Rectal smooth muscle tissue (tissue), 1 donor: Measurements from ENCODE around the gene SPRYD7.
"Not testable (repeated sequence)": the region's sequence is repeated elsewhere in the genome, so short reads cannot be mapped to it uniquely, and the experiment has no call there.

Experiments used
- H3K27ac ChIP-seq: one replicate; pipeline ENCODE4 v1.7.0; 2013; ENCODE audit warnings: low read depth, low read length, inconsistent platforms
- H3K27me3 ChIP-seq: one replicate; pipeline ENCODE4 v1.7.0; 2013; ENCODE audit warnings: low read length; ENCODE audit not compliant: control insufficient read depth, insufficient read depth
- H3K36me3 ChIP-seq: one replicate; pipeline ENCODE4 v1.7.0; 2013; ENCODE audit warnings: low read length; ENCODE audit not compliant: control insufficient read depth, insufficient read depth
- H3K4me1 ChIP-seq: one replicate; pipeline ENCODE4 v1.7.0; 2013; ENCODE audit warnings: low read length; ENCODE audit not compliant: control insufficient read depth, insufficient read depth
- H3K4me3 ChIP-seq: one replicate; pipeline ENCODE4 v1.7.0; 2013; ENCODE audit warnings: low read length
- H3K9ac ChIP-seq: one replicate; pipeline ENCODE4 v1.7.0; 2013; ENCODE audit warnings: low read length

Gene SPRYD7

GRCh38 chr13:49951754-49952535 is 15.8 kb upstream of the SPRYD7 start:
- H3K4me1 ChIP-seq: no peaks in the 10 kb centered on the region
- no peaks in the 10 kb centered on the region for H3K27me3 ChIP-seq
- H3K4me3 ChIP-seq: no peak overlapping the region
- no peak overlapping the region for H3K27ac ChIP-seq
- H3K36me3 ChIP-seq: no peaks in the 10 kb centered on the region
- no peak overlapping the region for H3K9ac ChIP-seq

- not testable (repeated sequence) for H3K9ac ChIP-seq, H3K27ac ChIP-seq, H3K4me3 ChIP-seq, H3K36me3 ChIP-seq, H3K4me1 ChIP-seq, H3K27me3 ChIP-seq
Measured at GRCh38 chr13:49948777-49949270, 12.7 kb upstream of the SPRYD7 start.

GRCh38 chr13:49939321-49939720 is 3.2 kb upstream of the SPRYD7 start:
- Histone ChIP-seq H3K9ac (no peak overlapping the region), H3K4me1 (peaks cover 6% of the 10 kb centered on the region), H3K27ac (no peak overlapping the region), H3K27me3 (no peaks in the 10 kb centered on the region), H3K4me3 (no peak overlapping the region), H3K36me3 (no peaks in the 10 kb centered on the region)

GRCh38 chr13:49938921-49939320 is 2.8 kb upstream of the SPRYD7 start:
- Histone ChIP-seq H3K4me3 (no peak overlapping the region), H3K9ac (no peak overlapping the region), H3K27me3 (no peaks in the 10 kb centered on the region), H3K36me3 (no peaks in the 10 kb centered on the region), H3K4me1 (peaks cover 6% of the 10 kb centered on the region), H3K27ac (no peak overlapping the region)

GRCh38 chr13:49938314-49938713 is 2.2 kb upstream of the SPRYD7 start:
- Histone ChIP-seq H3K27ac (no peak overlapping the region), H3K9ac (no peak overlapping the region), H3K36me3 (no peaks in the 10 kb centered on the region), H3K4me3 (no peak overlapping the region), H3K27me3 (no peaks in the 10 kb centered on the region), H3K4me1 (peaks cover 6% of the 10 kb centered on the region)

- H3K9ac ChIP-seq: peak overlapping the region; percentile 49
- no peaks in the 10 kb centered on the region for H3K36me3 ChIP-seq
- no peak overlapping the region for H3K27ac ChIP-seq
- H3K27me3 ChIP-seq: no peaks in the 10 kb centered on the region
- H3K4me3 ChIP-seq: peak overlapping the region; percentile 77
- H3K4me1 ChIP-seq: peaks cover 6% of the 10 kb centered on the region
Measured at GRCh38 chr13:49936968-49937273, 781 bp upstream of the SPRYD7 start.

- H3K27me3 ChIP-seq: no peaks in the 10 kb centered on the region
- H3K27ac ChIP-seq: peak overlapping the region; percentile 78
- no peaks in the 10 kb centered on the region for H3K36me3 ChIP-seq
- H3K9ac ChIP-seq: peak overlapping the region; percentile 80
- H3K4me1 ChIP-seq: peaks cover 6% of the 10 kb centered on the region
- H3K4me3 ChIP-seq: peak overlapping the region; percentile 77
Measured at GRCh38 chr13:49935171-49936074, 717 bp downstream of the SPRYD7 start.

GRCh38 chr13:49933511-49933910 is 2.6 kb downstream of the SPRYD7 start:
- peaks cover 6% of the 10 kb centered on the region for H3K4me1 ChIP-seq
- H3K36me3 ChIP-seq: peaks cover under 1% of the 10 kb centered on the region
- H3K9ac ChIP-seq: no peak overlapping the region
- H3K27ac ChIP-seq: no peak overlapping the region
- no peak overlapping the region for H3K4me3 ChIP-seq
- H3K27me3 ChIP-seq: no peaks in the 10 kb centered on the region

- Histone ChIP-seq H3K27ac (no peak overlapping the region), H3K4me3 (no peak overlapping the region), H3K36me3 (peaks cover 5% of the 10 kb centered on the region), H3K4me1 (peaks cover 6% of the 10 kb centered on the region), H3K9ac (no peak overlapping the region), H3K27me3 (no peaks in the 10 kb centered on the region)
Measured at GRCh38 chr13:49932868-49933267, 3.3 kb downstream of the SPRYD7 start.

GRCh38 chr13:49932066-49932465 is 4.1 kb downstream of the SPRYD7 start:
- H3K36me3 ChIP-seq: peaks cover 5% of the 10 kb centered on the region
- H3K4me3 ChIP-seq: no peak overlapping the region
- H3K27ac ChIP-seq: no peak overlapping the region
- H3K27me3 ChIP-seq: no peaks in the 10 kb centered on the region
- H3K4me1 ChIP-seq: peaks cover 6% of the 10 kb centered on the region
- H3K9ac ChIP-seq: no peak overlapping the region

GRCh38 chr13:49927755-49928154 is 8.4 kb downstream of the SPRYD7 start:
- Histone ChIP-seq H3K27ac (no peak overlapping the region), H3K4me3 (no peak overlapping the region), H3K9ac (no peak overlapping the region), H3K27me3 (no peaks in the 10 kb centered on the region), H3K36me3 (peaks cover 5% of the 10 kb centered on the region), H3K4me1 (no peaks in the 10 kb centered on the region)

GRCh38 chr13:49925881-49926418 is 10.2 kb downstream of the SPRYD7 start:
- H3K4me1 ChIP-seq: no peaks in the 10 kb centered on the region
- H3K27me3 ChIP-seq: no peaks in the 10 kb centered on the region
- H3K36me3 ChIP-seq: peaks cover 9% of the 10 kb centered on the region

More at GRCh38 chr13:49925881-49926418, 10.2 kb downstream of the SPRYD7 start:
- no peak overlapping the region for H3K9ac ChIP-seq
- H3K27ac ChIP-seq: no peak overlapping the region
- no peak overlapping the region for H3K4me3 ChIP-seq
